Testis (tissue), 3 donors: ENCODE measurements around the gene ITCH. TPM values are rescaled to one million over a fixed set of nuclear protein-coding genes. Genes with fewer than 3 reads are reported as not detected.
"Not testable (repeated sequence)": the region's sequence is repeated elsewhere in the genome, so short reads cannot be mapped to it uniquely, and the experiment has no call there.

Source experiments
- DNase-seq: peaks from one replicate; pipeline ENCODE4 v3.0.0-alpha.2; 2019
- H3K27ac ChIP-seq, 2 donors: fragments of 200-600 bp; sonication (generic); one replicate each; pipeline ENCODE4 v1.5.1; 2019
- H3K27me3 ChIP-seq: fragments of 200-600 bp; sonication (generic); one replicate; pipeline ENCODE4 v1.5.1; 2019
- H3K36me3 ChIP-seq: fragments of 200-600 bp; sonication (generic); one replicate; pipeline ENCODE4 v1.5.1; 2017; ENCODE audit warnings: low read depth; ENCODE audit errors: missing control alignments
- H3K4me1 ChIP-seq: fragments of 200-600 bp; sonication (generic); one replicate; pipeline ENCODE4 v1.5.1; 2019
- H3K4me3 ChIP-seq, 2 donors: fragments of 200-600 bp; sonication (generic); one replicate each; pipeline ENCODE4 v1.5.1; 2017 to 2019
- H3K9me3 ChIP-seq: fragments of 200-600 bp; sonication (generic); one replicate; pipeline ENCODE4 v1.5.1; 2017
- POLR2A ChIP-seq: fragments of 450-650 bp; IDR thresholded peaks from one replicate; pipeline ENCODE4 v1.6.1; 2017; ENCODE audit warnings: antibody characterized with exemption, mild to moderate bottlenecking, moderate library complexity
- WGBS, 2 donors: methylation state at CpG; one replicate each; pipeline ENCODE4 v1.1.5; 2018; 5-methylcytosine and 5-hydroxymethylcytosine counted together
- intact Hi-C: fragments of 100-400 bp; cut with DNase I; formaldehyde crosslinking; loops from one replicate; pipeline ENCODE4 v1.15.1; 2023; ENCODE audit warnings: low total_unique reads
- polyA plus RNA-seq: library from polyadenylated mRNA; stranded (reverse); fragments of 350-450 nt; fragmentation: Illumina TruSeq; extraction: RNeasy Lipid Tissue Mini Kit (QIAGEN cat#74804); gene quantifications from one replicate; pipeline ENCODE4 v1.2.3, GENCODE V29; 2014; ENCODE audit warnings: low read depth, low replicate concordance; ENCODE audit not compliant: insufficient read depth
- total RNA-seq, 2 donors: library from RNA; depleted of rRNA; stranded (reverse); fragments of >200 nt; gene quantifications; one replicate each; pipeline ENCODE4 v1.2.3, GENCODE V29; 2016
- TF ChIP-seq, protein P1 (sequence below), 3 experiments: fragments of 450-650 bp in 2 of 3; fragments of 200-600 bp in 1 of 3; sonication (generic) in 1 of 3; IDR thresholded peaks; one replicate each; pipeline ENCODE4 v1.5.1; 2016 to 2019; ENCODE audit warnings: antibody characterized with exemption in 3 of 3, mild to moderate bottlenecking in 2 of 3, moderate library complexity in 1 of 3

ITCH gene
- total and polyA plus RNA-seq, 3 donors from 2014 or later = 75.4 to 107 (median 88.1) TPM

DNA sequence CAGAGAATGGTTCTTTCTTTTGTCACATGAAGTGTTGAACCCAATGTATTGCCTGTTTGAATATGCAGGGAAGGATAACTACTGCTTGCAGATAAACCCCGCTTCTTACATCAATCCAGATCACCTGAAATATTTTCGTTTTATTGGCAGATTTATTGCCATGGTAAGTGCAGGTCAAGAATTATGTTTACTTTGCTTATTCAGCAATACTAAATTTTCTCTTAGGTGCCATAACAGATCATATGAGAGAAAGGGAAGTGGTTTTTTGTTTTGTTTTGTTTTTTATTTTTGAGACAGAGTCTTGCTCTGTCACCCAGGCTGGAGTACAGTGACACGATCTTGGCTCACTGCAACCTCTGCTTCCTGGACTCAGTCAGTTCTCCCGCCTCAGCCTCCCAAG lies 116.6 kb downstream of the ITCH start:
- DNase-seq = no peak
- Histone ChIP-seq H3K27me3 (no peaks in the 10 kb centered on the region), H3K9me3 (no peaks in the 10 kb centered on the region), H3K4me3 (no peak overlapping the region), H3K4me1 (no peaks in the 10 kb centered on the region), H3K27ac (no peak overlapping the region), H3K36me3 (no peaks in the 10 kb centered on the region)
- intact Hi-C loops = loop anchor here (10.0 kb wide), 1 partner anchor 165 kb away; no protein-coding TSS in a partner anchor
- no peak for TF ChIP-seq POLR2A
- TF ChIP-seq, protein P1, sequence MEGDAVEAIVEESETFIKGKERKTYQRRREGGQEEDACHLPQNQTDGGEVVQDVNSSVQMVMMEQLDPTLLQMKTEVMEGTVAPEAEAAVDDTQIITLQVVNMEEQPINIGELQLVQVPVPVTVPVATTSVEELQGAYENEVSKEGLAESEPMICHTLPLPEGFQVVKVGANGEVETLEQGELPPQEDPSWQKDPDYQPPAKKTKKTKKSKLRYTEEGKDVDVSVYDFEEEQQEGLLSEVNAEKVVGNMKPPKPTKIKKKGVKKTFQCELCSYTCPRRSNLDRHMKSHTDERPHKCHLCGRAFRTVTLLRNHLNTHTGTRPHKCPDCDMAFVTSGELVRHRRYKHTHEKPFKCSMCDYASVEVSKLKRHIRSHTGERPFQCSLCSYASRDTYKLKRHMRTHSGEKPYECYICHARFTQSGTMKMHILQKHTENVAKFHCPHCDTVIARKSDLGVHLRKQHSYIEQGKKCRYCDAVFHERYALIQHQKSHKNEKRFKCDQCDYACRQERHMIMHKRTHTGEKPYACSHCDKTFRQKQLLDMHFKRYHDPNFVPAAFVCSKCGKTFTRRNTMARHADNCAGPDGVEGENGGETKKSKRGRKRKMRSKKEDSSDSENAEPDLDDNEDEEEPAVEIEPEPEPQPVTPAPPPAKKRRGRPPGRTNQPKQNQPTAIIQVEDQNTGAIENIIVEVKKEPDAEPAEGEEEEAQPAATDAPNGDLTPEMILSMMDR (IDR thresholded peaks at IDR 0.05) = no peak
- 93 to 95% methylated on average over 4 of the region's 4 CpGs for WGBS, 2 donors

DNA sequence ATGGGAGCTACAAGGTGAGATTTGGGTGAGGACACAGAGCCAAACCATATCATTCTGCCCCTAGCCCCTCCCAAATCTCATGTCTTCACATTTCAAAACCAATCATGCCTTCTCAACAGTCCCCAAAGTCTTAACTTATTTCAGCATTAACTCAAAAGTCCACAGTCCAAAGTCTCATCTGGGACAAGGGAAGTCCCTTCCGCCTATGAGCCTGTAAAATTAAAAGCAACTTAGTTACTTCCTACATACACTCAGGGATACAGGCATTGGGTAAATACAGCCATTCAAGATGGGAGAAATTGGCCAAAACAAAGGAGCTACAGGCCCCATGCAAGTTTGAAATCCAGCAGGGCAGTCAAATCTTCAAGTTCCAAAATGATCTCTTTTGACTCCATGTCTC lies 119.1 kb downstream of the ITCH start:
- H3K27ac ChIP-seq, H3K4me3 ChIP-seq, intact Hi-C loops, H3K4me1 ChIP-seq, DNase-seq, H3K9me3 ChIP-seq, H3K36me3 ChIP-seq, H3K27me3 ChIP-seq: not testable (repeated sequence)
- WGBS, 2 donors = 52 to 97% methylated on average over 1 of the region's 1 CpG

DNA sequence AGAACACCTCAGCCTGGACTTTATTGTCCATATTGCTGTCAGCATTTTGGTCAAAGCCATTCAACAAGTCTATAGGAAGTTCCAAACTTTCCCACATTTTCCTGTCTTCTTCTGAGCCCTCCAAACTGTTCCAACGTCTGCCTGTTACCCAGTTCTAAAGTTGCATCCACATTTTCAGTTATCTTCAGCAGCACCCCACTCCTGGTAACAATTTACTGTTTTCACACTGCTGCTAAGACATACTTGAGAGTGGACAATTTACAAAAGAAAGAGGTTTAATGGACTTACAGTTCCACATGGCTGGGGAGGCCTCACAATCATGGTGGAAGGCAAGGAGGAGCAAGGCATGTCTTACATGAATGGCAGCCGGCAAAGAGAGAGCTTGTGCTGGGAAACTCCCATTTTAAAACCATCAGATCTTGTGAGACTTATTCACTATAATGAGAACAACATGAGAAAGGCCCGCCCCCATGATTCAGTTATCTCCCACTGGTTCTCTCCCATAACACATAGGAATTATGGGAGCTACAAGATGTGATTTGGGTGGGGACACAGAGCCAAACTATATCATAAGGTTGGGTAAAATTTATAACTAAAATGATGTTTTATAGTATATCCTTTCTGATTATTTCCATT lies 120.6 kb downstream of the ITCH start:
- H3K4me1 ChIP-seq, H3K27ac ChIP-seq, DNase-seq, H3K27me3 ChIP-seq, H3K36me3 ChIP-seq, H3K9me3 ChIP-seq, intact Hi-C loops, H3K4me3 ChIP-seq: not testable (repeated sequence)
- 95% methylated on average over 3 of the region's 3 CpGs for WGBS, 2 donors

DNA sequence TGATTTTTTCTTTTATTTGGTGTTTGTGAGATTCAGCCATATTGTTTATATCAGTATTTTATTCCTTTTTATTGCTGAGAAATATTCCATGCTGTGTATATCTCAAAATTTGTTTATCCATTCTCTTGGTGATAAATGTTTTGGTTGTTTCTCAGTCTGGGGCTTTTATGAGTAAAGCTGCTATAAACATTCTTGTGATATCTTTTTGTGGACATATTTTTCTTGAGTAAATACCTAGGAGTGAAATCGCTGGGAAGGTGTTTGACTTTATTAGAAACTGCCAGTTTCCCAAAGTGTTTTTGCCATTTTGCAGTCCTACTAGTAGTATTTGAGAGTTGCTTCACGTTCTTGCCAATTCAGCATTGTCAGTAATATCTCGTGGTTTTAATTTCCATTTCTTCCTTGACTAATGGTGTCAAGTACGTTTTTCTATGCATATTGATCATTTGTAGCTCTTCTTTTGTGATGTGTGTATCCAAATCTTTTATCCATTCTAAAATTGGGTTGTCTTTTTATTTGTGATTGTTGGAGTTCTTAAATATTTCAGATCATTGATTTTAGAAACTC lies 122.1 kb downstream of the ITCH start:
- Histone ChIP-seq H3K4me1 (no peaks in the 10 kb centered on the region), H3K27me3 (no peaks in the 10 kb centered on the region), H3K9me3 (no peaks in the 10 kb centered on the region), H3K27ac (no peak overlapping the region), H3K4me3 (no peak overlapping the region), H3K36me3 (no peaks in the 10 kb centered on the region)
- 87 to 89% methylated on average over 4 of the region's 4 CpGs for WGBS, 2 donors
- DNase-seq = no peak
- intact Hi-C loops = no loop called here
- TF ChIP-seq, protein P1 (IDR thresholded peaks at IDR 0.05) = no peak
- no peak for TF ChIP-seq POLR2A

DNA sequence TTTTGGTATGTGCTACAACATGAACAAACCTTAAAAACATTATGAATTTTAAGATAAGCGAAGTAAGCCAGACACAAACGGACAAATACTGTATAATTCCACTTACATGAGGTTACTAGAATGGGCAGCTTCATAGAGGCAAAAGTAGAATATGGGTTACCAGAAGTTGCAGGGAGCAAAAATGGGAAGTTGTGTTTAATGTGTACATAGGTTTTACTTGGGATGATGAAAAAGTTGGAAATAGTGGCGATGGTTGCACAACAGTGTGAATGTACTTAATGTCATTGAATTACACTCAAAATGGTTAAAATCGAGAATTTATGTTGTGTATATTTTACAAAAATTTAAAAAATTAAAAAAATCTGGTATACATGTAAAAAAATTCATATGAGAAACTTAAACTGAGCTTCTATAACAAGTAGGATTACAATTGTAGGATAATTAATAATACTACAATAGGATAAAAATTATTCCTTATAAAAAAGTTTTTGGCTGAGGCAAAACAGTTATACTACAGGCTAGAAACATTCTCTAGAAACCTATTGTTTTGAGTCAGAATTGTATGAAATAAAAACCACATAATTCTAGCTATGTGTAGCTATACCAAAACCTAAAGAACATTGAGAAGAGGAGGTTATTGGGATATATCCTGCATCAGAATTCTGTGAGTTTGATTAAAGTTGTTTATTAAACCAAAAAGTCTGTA lies 128.3 kb downstream of the ITCH start:
- DNase-seq = no peak
- Histone ChIP-seq H3K27ac (no peak overlapping the region), H3K9me3 (no peaks in the 10 kb centered on the region), H3K4me1 (no peaks in the 10 kb centered on the region), H3K27me3 (no peaks in the 10 kb centered on the region), H3K4me3 (no peak overlapping the region), H3K36me3 (no peaks in the 10 kb centered on the region)
- TF ChIP-seq, protein P1 (IDR thresholded peaks at IDR 0.05) = no peak
- TF ChIP-seq POLR2A = no peak
- WGBS, 2 donors = 93 to 97% methylated on average over 4 of the region's 4 CpGs
- intact Hi-C loops = no loop called here
